22Rv1 (cell line): Measurements from ENCODE around the gene ACOT9.

ENCODE experiments used
- CTCF ChIP-seq: fragments of 450-650 bp; IDR thresholded peaks from 2 replicates; pipeline ENCODE4 v1.5.1; 2017; ENCODE audit warnings: mild to moderate bottlenecking
- ZFX ChIP-seq: fragments of 450-650 bp; IDR thresholded peaks from 2 replicates; pipeline ENCODE4 v1.6.1; 2017; ENCODE audit warnings: antibody characterized with exemption, borderline replicate concordance

GRCh38 chrX:23736030-23736429 is 7.0 kb downstream of the ACOT9 start:
- TF ChIP-seq CTCF (no peak), ZFX (no peak)
